LNCAP (cell line): ENCODE data around the gene SCP2.

ENCODE experiments used
- TF ChIP-seq, protein P1 (sequence below): fragments of 450-650 bp; IDR thresholded peaks from 2 replicates; pipeline ENCODE4 v1.5.1; 2017; ENCODE audit warnings: mild to moderate bottlenecking

SCP2 gene

DNA sequence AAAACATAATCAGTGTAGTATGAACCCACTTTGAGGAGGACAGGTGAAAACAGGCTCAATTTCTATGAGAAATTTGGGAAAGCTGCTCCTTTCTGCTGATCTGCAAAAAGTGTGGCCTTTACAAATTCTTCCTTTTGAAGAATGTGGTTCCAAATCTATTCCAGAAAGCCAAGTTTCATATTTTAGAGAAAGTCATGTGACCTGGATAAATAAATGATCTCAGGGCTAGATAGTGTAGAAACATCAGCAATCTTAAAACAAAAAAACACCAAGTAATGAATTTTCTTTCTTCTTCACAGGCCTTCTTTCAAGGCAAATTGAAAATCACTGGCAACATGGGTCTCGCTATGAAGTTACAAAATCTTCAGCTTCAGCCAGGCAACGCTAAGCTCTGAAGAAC, 123.2 kb downstream of the SCP2 start:
- TF ChIP-seq, protein P1, sequence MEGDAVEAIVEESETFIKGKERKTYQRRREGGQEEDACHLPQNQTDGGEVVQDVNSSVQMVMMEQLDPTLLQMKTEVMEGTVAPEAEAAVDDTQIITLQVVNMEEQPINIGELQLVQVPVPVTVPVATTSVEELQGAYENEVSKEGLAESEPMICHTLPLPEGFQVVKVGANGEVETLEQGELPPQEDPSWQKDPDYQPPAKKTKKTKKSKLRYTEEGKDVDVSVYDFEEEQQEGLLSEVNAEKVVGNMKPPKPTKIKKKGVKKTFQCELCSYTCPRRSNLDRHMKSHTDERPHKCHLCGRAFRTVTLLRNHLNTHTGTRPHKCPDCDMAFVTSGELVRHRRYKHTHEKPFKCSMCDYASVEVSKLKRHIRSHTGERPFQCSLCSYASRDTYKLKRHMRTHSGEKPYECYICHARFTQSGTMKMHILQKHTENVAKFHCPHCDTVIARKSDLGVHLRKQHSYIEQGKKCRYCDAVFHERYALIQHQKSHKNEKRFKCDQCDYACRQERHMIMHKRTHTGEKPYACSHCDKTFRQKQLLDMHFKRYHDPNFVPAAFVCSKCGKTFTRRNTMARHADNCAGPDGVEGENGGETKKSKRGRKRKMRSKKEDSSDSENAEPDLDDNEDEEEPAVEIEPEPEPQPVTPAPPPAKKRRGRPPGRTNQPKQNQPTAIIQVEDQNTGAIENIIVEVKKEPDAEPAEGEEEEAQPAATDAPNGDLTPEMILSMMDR = no peak

DNA sequence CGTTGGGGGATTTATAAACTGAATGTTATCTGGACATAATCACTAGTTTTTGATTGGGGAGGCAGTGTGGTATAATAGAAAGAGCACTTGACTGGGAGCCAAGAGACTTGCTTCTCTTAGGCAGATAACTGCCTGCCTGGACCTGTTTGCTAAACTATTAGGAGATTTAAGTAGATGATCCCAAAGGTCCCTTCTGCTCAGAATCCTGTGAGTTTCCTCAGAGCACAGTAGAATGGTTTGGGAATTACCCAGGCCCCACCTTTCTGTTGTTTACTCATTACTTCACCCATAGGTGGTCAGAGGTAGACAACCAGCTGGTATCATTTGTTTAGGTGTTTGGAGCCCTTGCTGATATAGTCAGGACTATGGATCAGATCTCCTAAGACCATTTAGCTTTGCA, 124.6 kb downstream of the SCP2 start:
- TF ChIP-seq, protein P1 = no peak

DNA sequence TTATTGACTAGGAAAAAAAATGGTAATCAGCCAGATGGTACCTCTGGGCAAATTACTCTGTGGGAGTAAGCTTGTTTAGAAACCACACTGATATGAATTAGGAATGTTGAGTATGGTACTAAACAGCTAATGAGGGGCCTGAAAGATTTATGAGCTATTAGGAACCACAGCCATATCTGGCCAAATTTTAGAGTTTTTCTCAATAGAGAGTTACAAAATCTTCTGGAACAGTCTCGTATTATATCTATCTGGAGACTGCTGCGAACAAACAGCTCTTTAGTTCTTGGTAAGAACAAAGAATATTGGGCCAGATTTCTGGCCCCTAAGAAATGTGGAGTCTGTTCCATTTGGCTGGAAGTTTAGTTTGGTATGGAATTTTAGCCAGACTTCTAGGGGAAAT, 130.1 kb downstream of the SCP2 start:
- TF ChIP-seq, protein P1 = no peak

DNA sequence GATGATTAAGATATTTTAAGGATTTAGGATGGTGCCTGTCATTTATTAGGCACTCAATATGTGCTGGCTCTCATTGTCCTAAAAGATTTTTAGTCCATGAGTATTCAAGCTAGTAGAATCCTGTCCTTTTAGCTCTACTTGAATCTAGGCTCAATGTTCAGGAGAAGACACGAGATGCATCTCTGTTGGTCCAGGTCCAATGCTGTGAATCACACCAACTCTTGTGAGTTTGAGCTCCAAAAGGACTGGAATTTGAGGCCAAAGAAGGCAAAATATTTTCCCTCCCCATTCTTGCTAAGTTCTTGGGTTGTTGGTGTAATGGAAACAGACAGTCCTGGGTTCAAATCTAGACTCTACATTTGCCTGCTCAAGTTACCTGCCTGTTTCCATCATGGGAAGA, 133.5 kb downstream of the SCP2 start:
- TF ChIP-seq, protein P1 = no peak

DNA sequence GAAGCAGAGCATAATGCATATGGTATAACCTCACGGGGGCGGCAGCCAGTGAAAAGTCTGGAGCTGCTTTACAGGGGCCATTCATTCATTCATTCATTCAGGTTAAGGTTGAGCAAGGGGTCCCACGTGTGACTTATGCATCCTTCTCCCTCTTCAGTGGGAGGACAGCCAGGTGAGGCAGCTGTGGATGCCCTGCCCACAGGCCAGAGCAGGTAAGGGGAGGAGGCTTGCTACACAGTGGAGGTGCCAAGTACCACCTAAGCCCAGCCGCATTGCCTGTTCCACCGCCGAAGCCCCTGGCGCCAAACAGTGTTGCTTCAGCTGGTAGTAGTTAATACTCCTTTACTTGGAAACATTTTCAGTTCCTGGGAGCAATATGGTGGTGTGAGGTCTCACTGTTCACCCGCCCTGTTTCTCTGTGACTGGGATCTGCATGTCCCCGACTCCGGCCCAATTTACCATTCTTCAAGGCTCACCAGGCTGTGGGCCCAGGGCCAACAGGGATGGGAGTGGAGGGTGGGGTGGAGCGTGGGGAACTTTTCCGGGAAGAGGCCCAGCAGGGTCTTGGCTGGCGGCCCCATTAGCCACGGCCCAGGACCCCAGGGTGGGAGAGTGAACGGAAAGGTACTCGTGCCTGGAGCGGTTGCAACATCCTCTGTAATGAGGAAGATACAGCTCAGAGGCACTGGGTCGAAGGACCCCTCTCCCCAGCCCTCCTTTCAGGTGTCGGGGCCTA, 134.2 kb downstream of the SCP2 start:
- TF ChIP-seq, protein P1 = no peak

DNA sequence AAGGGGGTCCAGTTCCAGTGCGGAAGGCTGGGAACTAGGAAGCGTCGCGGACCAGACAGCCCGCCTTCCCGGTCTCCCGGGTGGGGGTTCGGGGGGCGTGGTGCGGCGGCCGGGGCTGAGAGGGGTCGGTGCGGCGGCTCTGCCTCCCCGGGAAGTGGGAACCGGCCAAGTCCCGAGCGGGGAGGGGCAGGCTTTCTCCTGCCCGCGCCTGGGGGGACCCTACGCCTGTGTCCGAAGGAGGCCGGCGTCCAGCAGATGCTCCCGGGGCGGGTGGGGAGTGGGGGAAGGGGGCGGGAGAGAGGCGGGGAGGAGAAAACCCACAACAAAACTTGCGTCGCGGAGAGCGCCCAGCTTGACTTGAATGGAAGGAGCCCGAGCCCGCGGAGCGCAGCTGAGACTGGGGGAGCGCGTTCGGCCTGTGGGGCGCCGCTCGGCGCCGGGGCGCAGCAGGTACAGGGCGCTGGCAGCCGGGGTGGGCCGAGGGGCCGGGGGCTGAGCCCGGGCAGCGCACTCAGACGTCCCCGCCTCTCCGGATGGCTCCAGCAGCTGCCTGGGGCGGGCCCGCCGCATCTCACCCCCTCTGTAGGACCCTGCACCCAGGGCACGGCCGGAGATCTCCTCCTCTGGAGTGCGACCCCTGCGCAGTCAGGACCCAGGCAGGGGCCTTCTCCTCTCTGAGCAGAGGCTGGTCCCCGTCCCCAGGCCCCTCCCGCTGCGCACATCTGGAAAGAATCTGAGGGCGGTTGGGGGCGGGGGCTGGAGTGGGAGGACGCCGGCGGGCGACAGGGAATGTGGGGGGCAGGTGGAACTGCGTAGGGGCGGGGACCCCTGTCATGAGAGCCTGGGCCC, 135.0 kb downstream of the SCP2 start, which contains the start of gene PODN:
PODN (plus strand) TSS at position 355 of the 849 bp plus-strand sequence. CDS start 7,643 bp downstream, outside the sequence.
- TF ChIP-seq, protein P1 = no peak

DNA sequence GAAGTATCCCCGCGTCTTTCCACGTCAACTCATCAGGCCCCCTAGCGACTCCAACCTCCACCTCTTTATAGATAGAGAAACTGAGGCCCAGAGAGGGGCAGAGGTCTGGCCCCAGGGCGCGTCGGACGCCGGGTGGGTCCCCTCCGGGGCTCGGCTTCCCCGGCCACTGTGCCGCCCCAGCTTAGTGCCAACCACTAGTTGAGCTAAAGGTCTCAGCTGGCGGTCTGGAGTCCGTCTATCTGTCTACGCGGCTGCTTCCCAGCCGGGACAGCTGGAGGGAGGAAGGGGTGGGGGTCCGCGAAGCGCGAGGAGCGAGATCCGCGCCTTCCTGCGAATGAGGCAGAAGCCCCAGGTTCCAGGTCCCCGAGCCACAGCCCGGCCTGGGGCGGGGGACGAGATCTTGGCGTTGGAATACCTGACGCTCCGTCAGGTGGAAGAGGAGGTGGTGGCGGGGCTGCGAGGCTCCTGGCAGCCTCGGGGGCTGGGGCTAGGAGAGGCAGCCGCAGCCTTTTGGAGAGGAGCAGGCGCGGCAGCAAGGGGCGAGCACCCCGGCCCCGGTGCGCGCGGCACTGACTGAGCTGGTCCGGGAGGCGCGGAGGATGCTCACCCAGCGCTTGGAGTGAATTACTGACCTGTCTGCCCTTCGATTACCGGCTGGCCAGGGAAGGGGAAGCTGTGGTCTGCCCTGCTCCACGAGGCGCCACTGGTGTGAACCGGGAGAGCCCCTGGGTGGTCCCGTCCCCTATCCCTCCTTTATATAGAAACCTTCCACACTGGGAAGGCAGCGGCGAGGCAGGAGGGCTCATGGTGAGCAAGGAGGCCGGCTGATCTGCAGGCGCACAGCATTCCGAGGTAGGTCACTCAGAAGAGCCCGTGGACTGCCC, 135.9 kb downstream of the SCP2 start:
- TF ChIP-seq, protein P1 = no peak
